Measurements from ENCODE around the gene PEX6.

DNA sequence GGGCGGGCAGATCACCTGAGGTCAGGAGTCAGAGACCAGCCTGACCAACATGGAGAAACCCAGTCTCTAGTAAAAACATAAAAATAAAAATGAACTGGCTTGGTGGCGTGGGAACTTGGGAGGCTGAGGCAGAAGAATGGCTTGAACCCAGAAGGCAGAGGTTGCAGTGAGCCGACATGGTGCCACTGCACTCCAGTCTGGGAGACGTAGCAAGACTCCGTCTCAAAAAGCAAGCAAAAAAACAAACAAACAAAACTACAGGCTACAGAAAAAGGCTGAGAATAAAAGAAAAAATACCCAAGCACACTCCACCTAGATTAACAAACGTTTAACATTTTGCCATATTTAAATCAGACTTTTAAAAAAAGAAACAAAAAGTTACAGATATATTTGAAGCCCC is 57.2 kb downstream of the PEX6 start:
- TF ChIP-seq, protein P1, sequence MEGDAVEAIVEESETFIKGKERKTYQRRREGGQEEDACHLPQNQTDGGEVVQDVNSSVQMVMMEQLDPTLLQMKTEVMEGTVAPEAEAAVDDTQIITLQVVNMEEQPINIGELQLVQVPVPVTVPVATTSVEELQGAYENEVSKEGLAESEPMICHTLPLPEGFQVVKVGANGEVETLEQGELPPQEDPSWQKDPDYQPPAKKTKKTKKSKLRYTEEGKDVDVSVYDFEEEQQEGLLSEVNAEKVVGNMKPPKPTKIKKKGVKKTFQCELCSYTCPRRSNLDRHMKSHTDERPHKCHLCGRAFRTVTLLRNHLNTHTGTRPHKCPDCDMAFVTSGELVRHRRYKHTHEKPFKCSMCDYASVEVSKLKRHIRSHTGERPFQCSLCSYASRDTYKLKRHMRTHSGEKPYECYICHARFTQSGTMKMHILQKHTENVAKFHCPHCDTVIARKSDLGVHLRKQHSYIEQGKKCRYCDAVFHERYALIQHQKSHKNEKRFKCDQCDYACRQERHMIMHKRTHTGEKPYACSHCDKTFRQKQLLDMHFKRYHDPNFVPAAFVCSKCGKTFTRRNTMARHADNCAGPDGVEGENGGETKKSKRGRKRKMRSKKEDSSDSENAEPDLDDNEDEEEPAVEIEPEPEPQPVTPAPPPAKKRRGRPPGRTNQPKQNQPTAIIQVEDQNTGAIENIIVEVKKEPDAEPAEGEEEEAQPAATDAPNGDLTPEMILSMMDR (IDR thresholded peaks at IDR 0.05) = no peak
- no peak for TF ChIP-seq POLR2A (IDR thresholded peaks at IDR 0.05)
- TF ChIP-seq POLR2AphosphoS5 (IDR thresholded peaks at IDR 0.05) = no peak
